H9 (cell line): ENCODE results near the gene ABLIM3. TPM values are rescaled to one million over a fixed set of nuclear protein-coding genes. Genes with fewer than 3 reads are reported as not detected.

Experiments used
- DNase-seq: peaks from one replicate; pipeline ENCODE4 v3.0.0-alpha.2; 2017
- H2AFZ ChIP-seq: one replicate; pipeline ENCODE4 v1.6.1; 2013; ENCODE audit warnings: mild to moderate bottlenecking, low read length, control low read depth, moderate library complexity
- H2AK5ac ChIP-seq: 2 replicates; pipeline ENCODE4 v1.6.1; 2013; ENCODE audit warnings: low read length, control low read depth, mixed read lengths; ENCODE audit not compliant: insufficient read length
- H2BK120ac ChIP-seq: one replicate; pipeline ENCODE4 v1.6.1; 2013; ENCODE audit warnings: low read depth, mild to moderate bottlenecking, low read length, control low read depth, inconsistent platforms; ENCODE audit not compliant: poor library complexity, severe bottlenecking
- H2BK12ac ChIP-seq: 2 replicates; pipeline ENCODE4 v1.6.1; 2013; ENCODE audit warnings: low read length, control low read depth, mixed read lengths, low read depth; ENCODE audit not compliant: insufficient read length
- H2BK15ac ChIP-seq: 2 replicates; pipeline ENCODE4 v1.6.1; 2013; ENCODE audit warnings: low read depth, low read length, control low read depth
- H2BK20ac ChIP-seq: one replicate; pipeline ENCODE4 v1.6.1; 2013; ENCODE audit warnings: low read depth, mild to moderate bottlenecking, low read length, control low read depth, inconsistent platforms; ENCODE audit not compliant: poor library complexity, severe bottlenecking
- H2BK5ac ChIP-seq: 2 replicates; pipeline ENCODE4 v1.6.1; 2013; ENCODE audit warnings: low read length, control low read depth, mixed read lengths; ENCODE audit not compliant: insufficient read length
- H3K14ac ChIP-seq: 2 replicates; pipeline ENCODE4 v1.6.1; 2013; ENCODE audit warnings: low read length, control low read depth; ENCODE audit not compliant: insufficient read depth
- H3K18ac ChIP-seq: 2 replicates; pipeline ENCODE4 v1.6.1; 2013; ENCODE audit warnings: low read depth, mild to moderate bottlenecking, mixed read lengths, low read length, control low read depth; ENCODE audit not compliant: insufficient read length
- H3K23ac ChIP-seq: 2 replicates; pipeline ENCODE4 v1.6.1; 2013; ENCODE audit warnings: low read length, control low read depth, mixed read lengths, low read depth; ENCODE audit not compliant: insufficient read length
- H3K23me2 ChIP-seq: 2 replicates; pipeline ENCODE4 v1.6.1; 2013; ENCODE audit warnings: low read depth, mild to moderate bottlenecking, mixed read lengths, low read length, control low read depth; ENCODE audit not compliant: insufficient read length, poor library complexity, severe bottlenecking
- H3K27ac ChIP-seq: 2 replicates; pipeline ENCODE4 v1.5.1; 2013; ENCODE audit warnings: low read length, control low read depth, mixed read lengths, low read depth; ENCODE audit not compliant: insufficient read length
- H3K27me3 ChIP-seq: 2 replicates; pipeline ENCODE4 v1.6.1; 2013; ENCODE audit warnings: low read length, control low read depth, inconsistent platforms; ENCODE audit not compliant: insufficient read depth
- H3K4ac ChIP-seq: 2 replicates; pipeline ENCODE4 v1.6.1; 2013; ENCODE audit warnings: low read depth, mild to moderate bottlenecking, control low read depth, inconsistent platforms, low read length, moderate library complexity
- H3K4me1 ChIP-seq: 2 replicates; pipeline ENCODE4 v1.6.1; 2013; ENCODE audit warnings: low read length, control low read depth, inconsistent platforms; ENCODE audit not compliant: insufficient read depth
- H3K4me2 ChIP-seq: 2 replicates; pipeline ENCODE4 v1.6.1; 2013; ENCODE audit warnings: low read length, control low read depth, mixed read lengths; ENCODE audit not compliant: insufficient read length, insufficient read depth
- H3K56ac ChIP-seq: 2 replicates; pipeline ENCODE4 v1.6.1; 2013; ENCODE audit warnings: low read depth, mild to moderate bottlenecking, mixed read lengths, low read length, control low read depth; ENCODE audit not compliant: insufficient read length
- H3K79me1 ChIP-seq: 2 replicates; pipeline ENCODE4 v1.6.1; 2013; ENCODE audit warnings: low read depth, mild to moderate bottlenecking, moderate library complexity, low read length, control low read depth, inconsistent platforms; ENCODE audit not compliant: insufficient read depth, poor library complexity, severe bottlenecking
- H3K79me2 ChIP-seq: 2 replicates; pipeline ENCODE4 v1.6.1; 2013; ENCODE audit warnings: low read length, control low read depth, inconsistent platforms; ENCODE audit not compliant: insufficient read depth
- H3K9ac ChIP-seq: 2 replicates; pipeline ENCODE4 v1.6.1; 2013; ENCODE audit warnings: low read length, control low read depth, mixed read lengths; ENCODE audit not compliant: insufficient read length; ENCODE audit errors: extremely low read depth
- H3K9me3 ChIP-seq: one replicate; pipeline ENCODE4 v1.6.1; 2013; ENCODE audit warnings: low read depth, low read length, inconsistent platforms; ENCODE audit not compliant: control insufficient read depth
- H3T11ph ChIP-seq: one replicate; pipeline ENCODE4 v1.6.1; 2013; ENCODE audit warnings: mild to moderate bottlenecking, low read length, control low read depth, inconsistent platforms
- H4K20me1 ChIP-seq: one replicate; pipeline ENCODE4 v1.6.1; 2013; ENCODE audit not compliant: control insufficient read depth, insufficient read length, insufficient read depth
- H4K5ac ChIP-seq: 2 replicates; pipeline ENCODE4 v1.6.1; 2013; ENCODE audit warnings: low read depth, mild to moderate bottlenecking, mixed read lengths, low read length, control low read depth; ENCODE audit not compliant: insufficient read length
- H4K8ac ChIP-seq: replicated peaks from 2 replicates; pipeline ENCODE4 v1.6.1; 2013; ENCODE audit warnings: low read length, control low read depth, mixed read lengths, low read depth; ENCODE audit not compliant: insufficient read length
- H4K91ac ChIP-seq: 2 replicates; pipeline ENCODE4 v1.6.1; 2013; ENCODE audit warnings: low read depth, mild to moderate bottlenecking, moderate library complexity, mixed read lengths, low read length, control low read depth; ENCODE audit not compliant: insufficient read length
- H3K27ac Mint-ChIP-seq, 3 experiments: 2 replicates in 2 of 3; 3 replicates in 1 of 3; pipeline ENCODE4 v1.8.0; 2020 to 2021; ENCODE audit warnings: mixed read lengths in 3 of 3, mild to moderate bottlenecking in 1 of 3, moderate library complexity in 1 of 3
- H3K27me3 Mint-ChIP-seq: 2 replicates; pipeline ENCODE4 v1.8.0; 2021; ENCODE audit warnings: low read depth, mild to moderate bottlenecking, moderate library complexity, mixed read lengths
- H3K36me3 Mint-ChIP-seq, 3 experiments: 2 replicates in 2 of 3; 3 replicates in 1 of 3; pipeline ENCODE4 v1.8.0; 2020 to 2021; ENCODE audit warnings: low read depth in 3 of 3, mixed read lengths in 3 of 3; ENCODE audit not compliant: insufficient read depth in 1 of 3
- H3K4me1 Mint-ChIP-seq, 2 experiments: 2 replicates each; pipeline ENCODE4 v1.8.0; 2020; ENCODE audit warnings: mixed read lengths in 2 of 2
- H3K4me3 Mint-ChIP-seq, 2 experiments: 2 replicates in 1 of 2; 3 replicates in 1 of 2; pipeline ENCODE4 v1.8.0; 2020 to 2021; ENCODE audit warnings: mild to moderate bottlenecking in 2 of 2, mixed read lengths in 2 of 2, moderate library complexity in 1 of 2
- H3K9me3 Mint-ChIP-seq, 2 experiments: 2 replicates in 1 of 2; 3 replicates in 1 of 2; pipeline ENCODE4 v1.8.0; 2020; ENCODE audit warnings: mild to moderate bottlenecking in 2 of 2, mixed read lengths in 2 of 2, moderate library complexity in 1 of 2
- WGBS: extraction: QIAGEN DNeasy Blood & Tissue Kit; methylation state at CpG from one replicate; pipeline ENCODE4 v1.1.7; 2013; ENCODE audit warnings: missing lambda C conversion rate, low lambda C conversion rate, mixed read lengths; ENCODE audit not compliant: insufficient read length; ENCODE audit errors: extremely low coverage; 5-methylcytosine and 5-hydroxymethylcytosine counted together
- total RNA-seq: library from RNA; stranded (reverse); gene quantifications from 2 replicates; pipeline ENCODE4 v1.2.1, GENCODE V29; 2021
- TF ChIP-seq, protein P1 (sequence below): fragments of 200-600 bp; sonication (generic); conservative IDR thresholded peaks from 3 replicates; pipeline ENCODE4 v1.8.0; 2021; ENCODE audit warnings: antibody characterized with exemption, mild to moderate bottlenecking

ABLIM3 gene
- total RNA-seq, 1 experiment from 2014 or later, result 0.20 TPM

DNA sequence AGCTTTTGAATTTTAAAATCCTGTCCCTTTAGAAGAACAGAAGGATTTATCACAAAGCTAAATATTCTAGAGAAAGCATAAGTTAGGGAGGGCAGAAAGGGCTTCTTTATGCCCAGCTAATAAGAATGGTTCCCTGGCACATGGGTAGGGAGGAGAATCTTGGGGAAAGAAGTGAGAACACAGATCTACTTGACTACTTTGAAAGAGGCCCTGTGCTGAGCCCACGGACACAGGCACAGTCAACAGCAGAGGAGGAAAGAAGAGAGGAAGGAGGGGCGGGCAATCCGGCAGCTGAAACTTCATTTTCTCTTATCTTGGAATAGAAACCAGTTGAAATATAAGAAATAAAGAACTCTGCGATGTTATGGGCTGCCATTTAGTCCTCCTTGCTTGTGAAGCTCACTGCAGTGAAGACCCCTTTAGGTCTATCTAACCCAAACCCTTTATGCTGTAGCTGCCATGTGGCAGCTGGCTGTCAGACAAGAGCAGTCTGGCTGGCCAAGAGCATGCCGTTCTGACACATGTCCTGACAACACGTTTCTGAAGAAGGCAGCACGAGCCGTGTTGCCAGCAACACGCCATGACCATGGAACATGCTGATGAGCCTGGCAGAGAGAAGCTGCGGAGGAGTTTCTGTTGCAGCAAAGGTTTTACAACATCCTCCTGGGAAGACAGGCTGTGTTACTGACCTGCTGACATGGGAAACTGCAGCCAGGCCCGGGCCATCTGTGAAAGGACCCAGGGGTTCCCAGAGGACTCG lies 34.2 kb downstream of the ABLIM3 start:
- Histone ChIP-seq H3K9ac (no peak overlapping the region), H3T11ph (no peak overlapping the region), H3K23ac (no peak overlapping the region), H3K14ac (no peak overlapping the region), H4K5ac (no peak overlapping the region), H3K79me2 (no peaks in the 10 kb centered on the region), H3K18ac (no peak overlapping the region), H2BK5ac (no peak overlapping the region), H2AFZ (no peak overlapping the region), H3K27ac (no peak overlapping the region), H3K4me1 (no peaks in the 10 kb centered on the region), H3K27me3 (no peaks in the 10 kb centered on the region), H4K8ac (no peak overlapping the region), H4K20me1 (no peaks in the 10 kb centered on the region), H3K23me2 (no peaks in the 10 kb centered on the region), H3K4ac (no peak overlapping the region), H3K4me2 (no peak overlapping the region), H3K79me1 (no peaks in the 10 kb centered on the region), H2BK120ac (no peak overlapping the region), H2BK15ac (no peak overlapping the region), H4K91ac (no peak overlapping the region), H2BK20ac (no peak overlapping the region), H3K56ac (no peak overlapping the region), H2BK12ac (no peak overlapping the region), H2AK5ac (no peak overlapping the region), H3K9me3 (no peaks in the 10 kb centered on the region)
- no peak for DNase-seq
- no CpG with 5 or more reads among the region's 12 CpGs for WGBS
- peak overlapping the region in 1 of 3 experiments; percentile 26; a peak in 1 of 7 replicates for H3K27ac Mint-ChIP-seq
- TF ChIP-seq, protein P1, sequence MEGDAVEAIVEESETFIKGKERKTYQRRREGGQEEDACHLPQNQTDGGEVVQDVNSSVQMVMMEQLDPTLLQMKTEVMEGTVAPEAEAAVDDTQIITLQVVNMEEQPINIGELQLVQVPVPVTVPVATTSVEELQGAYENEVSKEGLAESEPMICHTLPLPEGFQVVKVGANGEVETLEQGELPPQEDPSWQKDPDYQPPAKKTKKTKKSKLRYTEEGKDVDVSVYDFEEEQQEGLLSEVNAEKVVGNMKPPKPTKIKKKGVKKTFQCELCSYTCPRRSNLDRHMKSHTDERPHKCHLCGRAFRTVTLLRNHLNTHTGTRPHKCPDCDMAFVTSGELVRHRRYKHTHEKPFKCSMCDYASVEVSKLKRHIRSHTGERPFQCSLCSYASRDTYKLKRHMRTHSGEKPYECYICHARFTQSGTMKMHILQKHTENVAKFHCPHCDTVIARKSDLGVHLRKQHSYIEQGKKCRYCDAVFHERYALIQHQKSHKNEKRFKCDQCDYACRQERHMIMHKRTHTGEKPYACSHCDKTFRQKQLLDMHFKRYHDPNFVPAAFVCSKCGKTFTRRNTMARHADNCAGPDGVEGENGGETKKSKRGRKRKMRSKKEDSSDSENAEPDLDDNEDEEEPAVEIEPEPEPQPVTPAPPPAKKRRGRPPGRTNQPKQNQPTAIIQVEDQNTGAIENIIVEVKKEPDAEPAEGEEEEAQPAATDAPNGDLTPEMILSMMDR, result no peak
- no peaks in the 10 kb centered on the region for H3K9me3 Mint-ChIP-seq
- H3K27me3 Mint-ChIP-seq, result no peaks in the 10 kb centered on the region; the same call in none of the 2 replicates
- H3K4me1 Mint-ChIP-seq, result peaks cover 0 to 10% of the 10 kb centered on the region in 2 experiments; a peak in 2 of 4 replicates
- H3K4me3 Mint-ChIP-seq, result no peak overlapping the region
- H3K36me3 Mint-ChIP-seq, result no peaks in the 10 kb centered on the region
